H1 (cell line): ENCODE measurements around the gene DAZAP1.

Experiments used
- EP300 ChIP-seq, 2 experiments: IDR thresholded peaks; 1 replicate in 1 of 2; 2 replicates in 1 of 2; pipeline ENCODE4 v1.6.1; 2011 to 2012; ENCODE audit warnings: low read depth in 2 of 2, low read length in 2 of 2, mild to moderate bottlenecking in 2 of 2, borderline replicate concordance in 1 of 2, inconsistent platforms in 1 of 2, moderate library complexity in 1 of 2
- EZH2 ChIP-seq: fragments of 200-600 bp; sonication (generic); IDR thresholded peaks from 2 replicates; pipeline ENCODE4 v1.7.1; 2012; ENCODE audit warnings: low read depth, mild to moderate bottlenecking, moderate library complexity, low read length, inconsistent platforms; ENCODE audit not compliant: severe bottlenecking
- GABPA ChIP-seq: IDR thresholded peaks from 2 replicates; pipeline ENCODE4 v1.6.1; 2011; ENCODE audit warnings: mild to moderate bottlenecking, low read length, moderate library complexity, borderline replicate concordance; ENCODE audit not compliant: insufficient read depth
- MAFK ChIP-seq: IDR thresholded peaks from 2 replicates; pipeline ENCODE4 v1.6.1; 2012; ENCODE audit warnings: low read depth, mild to moderate bottlenecking, improper control_type of control experiment, low read length
- NRF1 ChIP-seq: IDR thresholded peaks from 2 replicates; pipeline ENCODE4 v1.6.1; 2011; ENCODE audit warnings: mild to moderate bottlenecking, low read depth, low read length, improper control_type of control experiment
- PHF8 ChIP-seq: fragments of 200-600 bp; sonication (generic); conservative IDR thresholded peaks from 2 replicates; pipeline ENCODE4 v1.7.1; 2012; ENCODE audit warnings: low read depth, mild to moderate bottlenecking, inconsistent platforms, low read length, moderate library complexity
- POLR2A ChIP-seq, 2 experiments: IDR thresholded peaks; 1 replicate in 1 of 2; 2 replicates in 1 of 2; pipeline ENCODE4 v1.6.1; 2011; ENCODE audit warnings: low read depth in 2 of 2, low read length in 2 of 2, mild to moderate bottlenecking in 2 of 2; ENCODE audit errors: control extremely low read depth in 1 of 2
- RAD21 ChIP-seq, 2 experiments: IDR thresholded peaks in 1 of 2; conservative IDR thresholded peaks in 1 of 2; 2 replicates each; pipeline ENCODE4 v1.6.1; 2011; ENCODE audit warnings: low read depth in 2 of 2, low read length in 2 of 2, improper control_type of control experiment in 1 of 2, inconsistent platforms in 1 of 2, mild to moderate bottlenecking in 1 of 2, moderate library complexity in 1 of 2
- SIN3A ChIP-seq, 2 experiments: IDR thresholded peaks in 1 of 2; conservative IDR thresholded peaks in 1 of 2; 2 replicates each; pipeline ENCODE4 v1.6.1; 2011 to 2012; ENCODE audit warnings: low read length in 2 of 2, improper control_type of control experiment in 1 of 2, low read depth in 1 of 2, mild to moderate bottlenecking in 1 of 2
- SP2 ChIP-seq: IDR thresholded peaks from 2 replicates; pipeline ENCODE4 v1.6.1; 2012; ENCODE audit warnings: mild to moderate bottlenecking, low read length, inconsistent platforms
- SRF ChIP-seq: IDR thresholded peaks from 2 replicates; pipeline ENCODE4 v1.6.1; 2011; ENCODE audit warnings: mild to moderate bottlenecking, low read depth, low read length, moderate library complexity
- TCF12 ChIP-seq: IDR thresholded peaks from 2 replicates; pipeline ENCODE4 v1.6.1; 2011; ENCODE audit warnings: low read depth, mild to moderate bottlenecking, low read length
- YY1 ChIP-seq: IDR thresholded peaks from 2 replicates; pipeline ENCODE4 v1.6.1; 2011; ENCODE audit warnings: low read depth, mild to moderate bottlenecking, low read length
- TF ChIP-seq, protein P1 (sequence below), 3 experiments: IDR thresholded peaks; 1 replicate in 2 of 3; 2 replicates in 1 of 3; pipeline versions ENCODE4 v1.5.1 to v1.6.1; 2011; ENCODE audit warnings: low read length in 3 of 3, mild to moderate bottlenecking in 3 of 3, inconsistent platforms in 2 of 3, low read depth in 1 of 3, moderate library complexity in 1 of 3; ENCODE audit not compliant: insufficient read depth in 1 of 3; ENCODE audit errors: control extremely low read depth in 1 of 3

DNA sequence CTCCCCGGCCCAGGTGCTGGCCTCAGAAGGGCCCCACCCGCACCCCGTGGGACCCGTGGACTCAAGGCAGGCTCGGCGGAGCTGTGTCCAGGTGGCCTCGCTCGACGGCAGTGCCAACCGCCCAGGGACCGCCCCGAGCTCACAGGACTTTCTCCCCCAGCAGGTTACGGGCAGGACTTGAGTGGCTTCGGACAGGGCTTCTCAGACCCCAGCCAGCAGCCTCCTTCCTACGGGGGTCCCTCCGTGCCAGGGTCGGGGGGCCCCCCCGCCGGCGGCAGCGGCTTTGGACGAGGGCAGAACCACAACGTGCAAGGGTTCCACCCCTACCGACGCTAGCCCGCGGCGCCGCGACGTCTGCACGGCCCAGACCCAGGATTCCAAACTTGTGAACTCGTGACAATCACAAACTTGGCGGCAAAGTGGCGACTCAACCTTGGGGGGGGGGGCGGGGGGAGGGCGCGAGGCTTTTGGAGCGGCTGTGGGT is 27.2 kb downstream of the DAZAP1 start:
- TF ChIP-seq SP2 (no peak), NRF1 (no peak), TCF12 (no peak), YY1 (no peak), MAFK (no peak), GABPA (no peak), RAD21 (IDR thresholded peaks at IDR 0.05 in 1 of 2, conservative IDR thresholded peaks at IDR 0.05 in 1 of 2; ENCODE audit: low read depth in 2 of 2, low read length in 2 of 2) (no peak), PHF8 (no peak), EP300 (IDR thresholded peaks at IDR 0.05; ENCODE audit: borderline replicate concordance in 1 of 2, low read depth in 2 of 2, low read length in 2 of 2) (no peak), POLR2A (IDR thresholded peaks at IDR 0.05; ENCODE audit: control extremely low read depth in 1 of 2, low read depth in 2 of 2, low read length in 2 of 2) (no peak), EZH2 (no peak), SRF (no peak), SIN3A (conservative IDR thresholded peaks at IDR 0.05 in 1 of 2, IDR thresholded peaks at IDR 0.05 in 1 of 2; ENCODE audit: low read depth in 1 of 2, low read length in 2 of 2) (no peak)
- TF ChIP-seq, protein P1, sequence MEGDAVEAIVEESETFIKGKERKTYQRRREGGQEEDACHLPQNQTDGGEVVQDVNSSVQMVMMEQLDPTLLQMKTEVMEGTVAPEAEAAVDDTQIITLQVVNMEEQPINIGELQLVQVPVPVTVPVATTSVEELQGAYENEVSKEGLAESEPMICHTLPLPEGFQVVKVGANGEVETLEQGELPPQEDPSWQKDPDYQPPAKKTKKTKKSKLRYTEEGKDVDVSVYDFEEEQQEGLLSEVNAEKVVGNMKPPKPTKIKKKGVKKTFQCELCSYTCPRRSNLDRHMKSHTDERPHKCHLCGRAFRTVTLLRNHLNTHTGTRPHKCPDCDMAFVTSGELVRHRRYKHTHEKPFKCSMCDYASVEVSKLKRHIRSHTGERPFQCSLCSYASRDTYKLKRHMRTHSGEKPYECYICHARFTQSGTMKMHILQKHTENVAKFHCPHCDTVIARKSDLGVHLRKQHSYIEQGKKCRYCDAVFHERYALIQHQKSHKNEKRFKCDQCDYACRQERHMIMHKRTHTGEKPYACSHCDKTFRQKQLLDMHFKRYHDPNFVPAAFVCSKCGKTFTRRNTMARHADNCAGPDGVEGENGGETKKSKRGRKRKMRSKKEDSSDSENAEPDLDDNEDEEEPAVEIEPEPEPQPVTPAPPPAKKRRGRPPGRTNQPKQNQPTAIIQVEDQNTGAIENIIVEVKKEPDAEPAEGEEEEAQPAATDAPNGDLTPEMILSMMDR (IDR thresholded peaks at IDR 0.05; ENCODE audit: control extremely low read depth in 1 of 3, insufficient read depth in 1 of 3, low read depth in 1 of 3, low read length in 3 of 3) = no peak
